Frontal cortex (tissue), 4 donors: ENCODE results near the gene ZNF345. TPM values are rescaled to one million over a fixed set of nuclear protein-coding genes. Genes with fewer than 3 reads are reported as not detected.

Experiments used
- DNase-seq, 2 donors: peaks; one replicate each; pipeline ENCODE4 v3.0.0; 2012; ENCODE audit warnings: low spot score in 2 of 2
- FAIRE-seq: peaks from 2 replicates; lab custom pipeline; 2012; peaks lifted over from hg19 to GRCh38; lab: Jason Lieb, UNC
- total RNA-seq: library from RNA; depleted of rRNA; stranded (reverse); fragments of >200 nt; gene quantifications from one replicate; pipeline ENCODE4 v1.2.3, GENCODE V29; 2014
- donor health status: control.
- donor health status: control.
- donor health status: control.

Gene ZNF345
- total RNA-seq = 24.9 TPM

- DNase-seq = peak; percentile 70 to 84
- FAIRE-seq = no peak
These were observed at the start of gene ZNF345 for GRCh38 chr19:36850559-36851442. TSS of gene ZNF345 (plus strand) at chr19:36850876. CDS start at chr19:36876831, 25,955 bp downstream.

- FAIRE-seq = no peak
- no peak for DNase-seq
These were observed 45.3 kb upstream of the ZNF345 start for GRCh38 chr19:36805364-36805763.

- DNase-seq = no peak
- no peak for FAIRE-seq
These were observed 43.6 kb upstream of the ZNF345 start for GRCh38 chr19:36807029-36807428.

GRCh38 chr19:36819130-36819630, 31.5 kb upstream of the ZNF345 start:
- no peak for DNase-seq
- FAIRE-seq = no peak

GRCh38 chr19:36821758-36822157, 28.9 kb upstream of the ZNF345 start:
- DNase-seq (no peak), FAIRE-seq (no peak)

GRCh38 chr19:36833430-36833829, 17.2 kb upstream of the ZNF345 start:
- DNase-seq = no peak
- FAIRE-seq = no peak

GRCh38 chr19:36837176-36837905, 13.3 kb upstream of the ZNF345 start:
- DNase-seq (no peak), FAIRE-seq (no peak)

- no peak for FAIRE-seq
These were observed 12.5 kb upstream of the ZNF345 start, which contains the start of gene ZNF790 for GRCh38 chr19:36837906-36838783. TSS of gene ZNF790 (minus strand) at chr19:36838387. CDS start at chr19:36825619, 12,768 bp downstream.

GRCh38 chr19:36838784-36839324, 11.8 kb upstream of the ZNF345 start:
- FAIRE-seq (no peak), DNase-seq (no peak)

More at GRCh38 chr19:36837906-36838783, 12.5 kb upstream of the ZNF345 start, which contains the start of gene ZNF790:
- DNase-seq = peak; percentile 62 to 79

GRCh38 chr19:36847968-36848367, 2.7 kb upstream of the ZNF345 start:
- FAIRE-seq (no peak), DNase-seq (no peak)

GRCh38 chr19:36849701-36850558, 746 bp upstream of the ZNF345 start:
- FAIRE-seq (no peak), DNase-seq (peak; percentile 67 to 84)

- DNase-seq = no peak
- no peak for FAIRE-seq
These were observed 1.2 kb downstream of the ZNF345 start for GRCh38 chr19:36851898-36852297.

GRCh38 chr19:36876993-36877938, 26.6 kb downstream of the ZNF345 start:
- FAIRE-seq = no peak

GRCh38 chr19:36891768-36892357, 41.2 kb downstream of the ZNF345 start:
- DNase-seq = no peak
- FAIRE-seq = no peak

More at GRCh38 chr19:36876993-36877938, 26.6 kb downstream of the ZNF345 start:
- DNase-seq = no peak

- FAIRE-seq (no peak), DNase-seq (no peak)
These were observed 44.2 kb downstream of the ZNF345 start for GRCh38 chr19:36894849-36895383.

GRCh38 chr19:36898422-36898821, 47.7 kb downstream of the ZNF345 start:
- DNase-seq (no peak), FAIRE-seq (no peak)
